ENCODE measurements around the gene KIF1C. TPM values are rescaled to one million over a fixed set of nuclear protein-coding genes. Genes with fewer than 3 reads are reported as not detected.

The KIF1C gene
- total RNA-seq, 1 experiment from 2014 or later: 130 TPM

DNA sequence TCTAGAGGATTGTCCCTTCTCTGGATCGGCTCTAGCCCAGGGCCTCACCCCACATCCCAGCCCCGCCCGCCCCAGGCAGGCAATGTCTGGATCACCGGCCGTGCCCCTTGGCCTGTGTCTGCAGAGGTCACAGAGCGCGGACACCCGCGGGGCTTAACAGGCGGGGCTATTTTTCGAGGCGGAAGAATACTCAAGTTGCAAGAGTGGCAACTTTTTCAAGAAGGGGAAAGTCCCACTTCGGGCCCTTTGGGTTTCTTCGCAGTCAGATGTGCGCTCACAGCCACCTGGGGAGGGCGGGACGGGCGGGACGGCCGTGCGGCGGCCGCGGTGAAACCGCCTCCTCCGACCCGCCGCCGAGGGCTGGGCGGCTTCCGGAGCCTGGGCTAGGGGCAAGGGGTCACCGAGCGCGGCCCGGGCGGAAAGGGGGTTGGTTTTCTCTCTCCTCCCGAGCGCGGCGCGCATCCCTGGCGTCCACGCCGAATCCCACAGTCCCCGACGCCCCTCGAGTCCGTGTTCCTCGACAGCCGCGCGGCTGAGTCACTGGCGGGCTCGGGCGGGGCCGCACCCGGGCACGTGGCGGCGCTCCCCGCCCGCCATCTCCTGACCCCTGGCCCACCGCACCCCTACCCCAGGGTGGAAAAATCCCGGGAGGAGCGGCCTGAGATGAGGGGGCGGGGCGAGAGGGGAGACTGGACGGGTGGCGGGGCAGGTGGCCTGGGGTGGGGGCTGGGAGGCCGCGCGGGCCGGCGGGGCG, 48.3 kb upstream of the KIF1C start (continued):
- TF ChIP-seq, protein P1, sequence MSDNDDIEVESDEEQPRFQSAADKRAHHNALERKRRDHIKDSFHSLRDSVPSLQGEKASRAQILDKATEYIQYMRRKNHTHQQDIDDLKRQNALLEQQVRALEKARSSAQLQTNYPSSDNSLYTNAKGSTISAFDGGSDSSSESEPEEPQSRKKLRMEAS (CRISPR knock-in tag; IDR thresholded peaks at IDR 0.05): peak; percentile 88; the same call in 1 of the 2 replicates
- TF ChIP-seq FOXK1 (CRISPR knock-in tag; IDR thresholded peaks at IDR 0.05): 0 out of 2 replicates have a peak, but pooled peaks have one; percentile 21
- TF ChIP-seq, protein P2, sequence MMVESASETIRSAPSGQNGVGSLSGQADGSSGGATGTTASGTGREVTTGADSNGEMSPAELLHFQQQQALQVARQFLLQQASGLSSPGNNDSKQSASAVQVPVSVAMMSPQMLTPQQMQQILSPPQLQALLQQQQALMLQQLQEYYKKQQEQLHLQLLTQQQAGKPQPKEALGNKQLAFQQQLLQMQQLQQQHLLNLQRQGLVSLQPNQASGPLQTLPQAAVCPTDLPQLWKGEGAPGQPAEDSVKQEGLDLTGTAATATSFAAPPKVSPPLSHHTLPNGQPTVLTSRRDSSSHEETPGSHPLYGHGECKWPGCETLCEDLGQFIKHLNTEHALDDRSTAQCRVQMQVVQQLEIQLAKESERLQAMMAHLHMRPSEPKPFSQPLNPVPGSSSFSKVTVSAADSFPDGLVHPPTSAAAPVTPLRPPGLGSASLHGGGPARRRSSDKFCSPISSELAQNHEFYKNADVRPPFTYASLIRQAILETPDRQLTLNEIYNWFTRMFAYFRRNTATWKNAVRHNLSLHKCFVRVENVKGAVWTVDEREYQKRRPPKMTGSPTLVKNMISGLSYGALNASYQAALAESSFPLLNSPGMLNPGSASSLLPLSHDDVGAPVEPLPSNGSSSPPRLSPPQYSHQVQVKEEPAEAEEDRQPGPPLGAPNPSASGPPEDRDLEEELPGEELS (CRISPR knock-in tag; IDR thresholded peaks at IDR 0.05): peak; percentile 49; the same call in 1 of the 2 replicates
- TF ChIP-seq PRRX2 (CRISPR knock-in tag; IDR thresholded peaks at IDR 0.05): no peak
- TF ChIP-seq SP1 (CRISPR knock-in tag; conservative IDR thresholded peaks at IDR 0.05): peak; percentile 50
- TF ChIP-seq, protein P3, sequence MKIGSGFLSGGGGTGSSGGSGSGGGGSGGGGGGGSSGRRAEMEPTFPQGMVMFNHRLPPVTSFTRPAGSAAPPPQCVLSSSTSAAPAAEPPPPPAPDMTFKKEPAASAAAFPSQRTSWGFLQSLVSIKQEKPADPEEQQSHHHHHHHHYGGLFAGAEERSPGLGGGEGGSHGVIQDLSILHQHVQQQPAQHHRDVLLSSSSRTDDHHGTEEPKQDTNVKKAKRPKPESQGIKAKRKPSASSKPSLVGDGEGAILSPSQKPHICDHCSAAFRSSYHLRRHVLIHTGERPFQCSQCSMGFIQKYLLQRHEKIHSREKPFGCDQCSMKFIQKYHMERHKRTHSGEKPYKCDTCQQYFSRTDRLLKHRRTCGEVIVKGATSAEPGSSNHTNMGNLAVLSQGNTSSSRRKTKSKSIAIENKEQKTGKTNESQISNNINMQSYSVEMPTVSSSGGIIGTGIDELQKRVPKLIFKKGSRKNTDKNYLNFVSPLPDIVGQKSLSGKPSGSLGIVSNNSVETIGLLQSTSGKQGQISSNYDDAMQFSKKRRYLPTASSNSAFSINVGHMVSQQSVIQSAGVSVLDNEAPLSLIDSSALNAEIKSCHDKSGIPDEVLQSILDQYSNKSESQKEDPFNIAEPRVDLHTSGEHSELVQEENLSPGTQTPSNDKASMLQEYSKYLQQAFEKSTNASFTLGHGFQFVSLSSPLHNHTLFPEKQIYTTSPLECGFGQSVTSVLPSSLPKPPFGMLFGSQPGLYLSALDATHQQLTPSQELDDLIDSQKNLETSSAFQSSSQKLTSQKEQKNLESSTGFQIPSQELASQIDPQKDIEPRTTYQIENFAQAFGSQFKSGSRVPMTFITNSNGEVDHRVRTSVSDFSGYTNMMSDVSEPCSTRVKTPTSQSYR (CRISPR knock-in tag; IDR thresholded peaks at IDR 0.05): 0 out of 2 replicates have a peak, but pooled peaks have one; percentile 60
- TF ChIP-seq, protein P4, sequence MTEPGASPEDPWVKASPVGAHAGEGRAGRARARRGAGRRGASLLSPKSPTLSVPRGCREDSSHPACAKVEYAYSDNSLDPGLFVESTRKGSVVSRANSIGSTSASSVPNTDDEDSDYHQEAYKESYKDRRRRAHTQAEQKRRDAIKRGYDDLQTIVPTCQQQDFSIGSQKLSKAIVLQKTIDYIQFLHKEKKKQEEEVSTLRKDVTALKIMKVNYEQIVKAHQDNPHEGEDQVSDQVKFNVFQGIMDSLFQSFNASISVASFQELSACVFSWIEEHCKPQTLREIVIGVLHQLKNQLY (CRISPR knock-in tag; IDR thresholded peaks at IDR 0.05): no peak
- TF ChIP-seq, protein P5, sequence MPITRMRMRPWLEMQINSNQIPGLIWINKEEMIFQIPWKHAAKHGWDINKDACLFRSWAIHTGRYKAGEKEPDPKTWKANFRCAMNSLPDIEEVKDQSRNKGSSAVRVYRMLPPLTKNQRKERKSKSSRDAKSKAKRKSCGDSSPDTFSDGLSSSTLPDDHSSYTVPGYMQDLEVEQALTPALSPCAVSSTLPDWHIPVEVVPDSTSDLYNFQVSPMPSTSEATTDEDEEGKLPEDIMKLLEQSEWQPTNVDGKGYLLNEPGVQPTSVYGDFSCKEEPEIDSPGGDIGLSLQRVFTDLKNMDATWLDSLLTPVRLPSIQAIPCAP (CRISPR knock-in tag; IDR thresholded peaks at IDR 0.05): 0 out of 2 replicates have a peak, but pooled peaks have one; percentile 27
- no peak for TF ChIP-seq TEAD4 (CRISPR knock-in tag; IDR thresholded peaks at IDR 0.05)
- TF ChIP-seq, protein P6, sequence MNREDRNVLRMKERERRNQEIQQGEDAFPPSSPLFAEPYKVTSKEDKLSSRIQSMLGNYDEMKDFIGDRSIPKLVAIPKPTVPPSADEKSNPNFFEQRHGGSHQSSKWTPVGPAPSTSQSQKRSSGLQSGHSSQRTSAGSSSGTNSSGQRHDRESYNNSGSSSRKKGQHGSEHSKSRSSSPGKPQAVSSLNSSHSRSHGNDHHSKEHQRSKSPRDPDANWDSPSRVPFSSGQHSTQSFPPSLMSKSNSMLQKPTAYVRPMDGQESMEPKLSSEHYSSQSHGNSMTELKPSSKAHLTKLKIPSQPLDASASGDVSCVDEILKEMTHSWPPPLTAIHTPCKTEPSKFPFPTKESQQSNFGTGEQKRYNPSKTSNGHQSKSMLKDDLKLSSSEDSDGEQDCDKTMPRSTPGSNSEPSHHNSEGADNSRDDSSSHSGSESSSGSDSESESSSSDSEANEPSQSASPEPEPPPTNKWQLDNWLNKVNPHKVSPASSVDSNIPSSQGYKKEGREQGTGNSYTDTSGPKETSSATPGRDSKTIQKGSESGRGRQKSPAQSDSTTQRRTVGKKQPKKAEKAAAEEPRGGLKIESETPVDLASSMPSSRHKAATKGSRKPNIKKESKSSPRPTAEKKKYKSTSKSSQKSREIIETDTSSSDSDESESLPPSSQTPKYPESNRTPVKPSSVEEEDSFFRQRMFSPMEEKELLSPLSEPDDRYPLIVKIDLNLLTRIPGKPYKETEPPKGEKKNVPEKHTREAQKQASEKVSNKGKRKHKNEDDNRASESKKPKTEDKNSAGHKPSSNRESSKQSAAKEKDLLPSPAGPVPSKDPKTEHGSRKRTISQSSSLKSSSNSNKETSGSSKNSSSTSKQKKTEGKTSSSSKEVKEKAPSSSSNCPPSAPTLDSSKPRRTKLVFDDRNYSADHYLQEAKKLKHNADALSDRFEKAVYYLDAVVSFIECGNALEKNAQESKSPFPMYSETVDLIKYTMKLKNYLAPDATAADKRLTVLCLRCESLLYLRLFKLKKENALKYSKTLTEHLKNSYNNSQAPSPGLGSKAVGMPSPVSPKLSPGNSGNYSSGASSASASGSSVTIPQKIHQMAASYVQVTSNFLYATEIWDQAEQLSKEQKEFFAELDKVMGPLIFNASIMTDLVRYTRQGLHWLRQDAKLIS (CRISPR knock-in tag; IDR thresholded peaks at IDR 0.05; ENCODE audit: borderline replicate concordance): no peak
- 0 out of 2 replicates have a peak, but pooled peaks have one; percentile 13 for TF ChIP-seq EMX1 (CRISPR knock-in tag; IDR thresholded peaks at IDR 0.05)

DNA sequence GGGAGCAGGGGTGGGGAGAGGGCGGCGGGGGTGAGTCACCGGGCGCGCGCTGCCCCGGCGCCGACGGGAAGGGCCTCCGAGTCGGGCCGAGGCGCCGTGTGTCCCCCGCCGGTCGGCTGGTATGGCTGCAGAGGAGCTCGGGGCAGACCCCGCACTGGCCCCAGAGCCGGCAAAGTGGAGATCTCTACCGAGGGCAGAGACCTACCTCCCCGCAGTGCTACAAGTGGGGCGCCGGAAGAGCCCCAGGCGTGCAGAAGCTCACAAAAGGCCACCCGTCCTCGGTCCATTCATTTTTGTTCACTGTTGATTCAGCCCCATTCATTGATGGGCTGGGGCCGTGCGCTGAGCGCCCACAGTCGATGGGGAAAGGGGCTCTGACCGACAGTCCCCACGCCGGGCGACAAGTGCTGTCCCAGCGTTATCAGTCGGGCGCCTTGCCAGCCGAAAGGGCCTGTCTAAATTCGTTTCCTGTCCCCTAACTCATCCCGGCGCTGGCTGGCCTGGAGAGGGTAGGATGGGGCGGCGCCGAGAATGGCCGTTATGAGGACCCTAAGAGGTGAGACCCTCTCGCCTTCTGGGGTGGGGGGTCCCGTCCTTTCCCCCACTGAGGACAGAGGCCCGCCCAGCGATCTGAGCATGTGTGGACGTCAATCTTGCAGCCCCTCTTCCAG, 47.5 kb upstream of the KIF1C start:
- Mint-ChIP-seq H3K9me3 (no peaks in the 10 kb centered on the region), H3K4me3 (peak overlapping the region; percentile 85), H3K4me1 (peaks cover 44% of the 10 kb centered on the region), H3K27ac (peak overlapping the region; percentile 96), H3K27me3 (ENCODE audit: low read depth) (no peaks in the 10 kb centered on the region), H3K36me3 (peaks cover 17% of the 10 kb centered on the region)
- peak; percentile 7 for ATAC-seq
- DNase-seq (ENCODE audit: low spot score): peak; percentile 58
- CTCF ChIA-PET: interaction anchor here (1.0 to 5.4 kb wide), 5 partner anchors 10 to 41 kb away, joined by 3 to 27 read pairs (median 12); partner anchors contain the start of genes RNF167, SLC25A11 and SPAG7
- POLR2A ChIA-PET: interaction anchor here (0.6 to 2.5 kb wide), 6 partner anchors 10 to 181 kb away, joined by 3 to 18 read pairs (median 6); partner anchors contain the start of genes C17orf107, RNF167, SLC25A11 and SPAG7
- TF ChIP-seq, protein P7, sequence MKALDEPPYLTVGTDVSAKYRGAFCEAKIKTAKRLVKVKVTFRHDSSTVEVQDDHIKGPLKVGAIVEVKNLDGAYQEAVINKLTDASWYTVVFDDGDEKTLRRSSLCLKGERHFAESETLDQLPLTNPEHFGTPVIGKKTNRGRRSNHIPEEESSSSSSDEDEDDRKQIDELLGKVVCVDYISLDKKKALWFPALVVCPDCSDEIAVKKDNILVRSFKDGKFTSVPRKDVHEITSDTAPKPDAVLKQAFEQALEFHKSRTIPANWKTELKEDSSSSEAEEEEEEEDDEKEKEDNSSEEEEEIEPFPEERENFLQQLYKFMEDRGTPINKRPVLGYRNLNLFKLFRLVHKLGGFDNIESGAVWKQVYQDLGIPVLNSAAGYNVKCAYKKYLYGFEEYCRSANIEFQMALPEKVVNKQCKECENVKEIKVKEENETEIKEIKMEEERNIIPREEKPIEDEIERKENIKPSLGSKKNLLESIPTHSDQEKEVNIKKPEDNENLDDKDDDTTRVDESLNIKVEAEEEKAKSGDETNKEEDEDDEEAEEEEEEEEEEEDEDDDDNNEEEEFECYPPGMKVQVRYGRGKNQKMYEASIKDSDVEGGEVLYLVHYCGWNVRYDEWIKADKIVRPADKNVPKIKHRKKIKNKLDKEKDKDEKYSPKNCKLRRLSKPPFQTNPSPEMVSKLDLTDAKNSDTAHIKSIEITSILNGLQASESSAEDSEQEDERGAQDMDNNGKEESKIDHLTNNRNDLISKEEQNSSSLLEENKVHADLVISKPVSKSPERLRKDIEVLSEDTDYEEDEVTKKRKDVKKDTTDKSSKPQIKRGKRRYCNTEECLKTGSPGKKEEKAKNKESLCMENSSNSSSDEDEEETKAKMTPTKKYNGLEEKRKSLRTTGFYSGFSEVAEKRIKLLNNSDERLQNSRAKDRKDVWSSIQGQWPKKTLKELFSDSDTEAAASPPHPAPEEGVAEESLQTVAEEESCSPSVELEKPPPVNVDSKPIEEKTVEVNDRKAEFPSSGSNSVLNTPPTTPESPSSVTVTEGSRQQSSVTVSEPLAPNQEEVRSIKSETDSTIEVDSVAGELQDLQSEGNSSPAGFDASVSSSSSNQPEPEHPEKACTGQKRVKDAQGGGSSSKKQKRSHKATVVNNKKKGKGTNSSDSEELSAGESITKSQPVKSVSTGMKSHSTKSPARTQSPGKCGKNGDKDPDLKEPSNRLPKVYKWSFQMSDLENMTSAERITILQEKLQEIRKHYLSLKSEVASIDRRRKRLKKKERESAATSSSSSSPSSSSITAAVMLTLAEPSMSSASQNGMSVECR (CRISPR knock-in tag; IDR thresholded peaks at IDR 0.05; ENCODE audit: borderline replicate concordance): 0 out of 2 replicates have a peak, but pooled peaks have one; percentile 17
- TF ChIP-seq PRRX2 (CRISPR knock-in tag; IDR thresholded peaks at IDR 0.05): no peak
- TF ChIP-seq GRHL2 (CRISPR knock-in tag; IDR thresholded peaks at IDR 0.05; ENCODE audit: insufficient replicate concordance, severe bottlenecking): no peak
- 0 out of 2 replicates have a peak, but pooled peaks have one; percentile 5 for TF ChIP-seq FOXK1 (CRISPR knock-in tag; IDR thresholded peaks at IDR 0.05)
- TF ChIP-seq, protein P8, sequence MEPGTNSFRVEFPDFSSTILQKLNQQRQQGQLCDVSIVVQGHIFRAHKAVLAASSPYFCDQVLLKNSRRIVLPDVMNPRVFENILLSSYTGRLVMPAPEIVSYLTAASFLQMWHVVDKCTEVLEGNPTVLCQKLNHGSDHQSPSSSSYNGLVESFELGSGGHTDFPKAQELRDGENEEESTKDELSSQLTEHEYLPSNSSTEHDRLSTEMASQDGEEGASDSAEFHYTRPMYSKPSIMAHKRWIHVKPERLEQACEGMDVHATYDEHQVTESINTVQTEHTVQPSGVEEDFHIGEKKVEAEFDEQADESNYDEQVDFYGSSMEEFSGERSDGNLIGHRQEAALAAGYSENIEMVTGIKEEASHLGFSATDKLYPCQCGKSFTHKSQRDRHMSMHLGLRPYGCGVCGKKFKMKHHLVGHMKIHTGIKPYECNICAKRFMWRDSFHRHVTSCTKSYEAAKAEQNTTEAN (CRISPR knock-in tag; IDR thresholded peaks at IDR 0.05): no peak

All from WTC11 (cell line).